ENCODE measurements around the gene PAXX. TPM values are rescaled to one million over a fixed set of nuclear protein-coding genes. Genes with fewer than 3 reads are reported as not detected.
A peak's percentile ranks its signal among the peaks of the same experiment; 100 is the strongest.

Gene PAXX
- total and polyA plus RNA-seq, 9 donors = 1.1 to 48.9 (median 37.5) TPM

DNA sequence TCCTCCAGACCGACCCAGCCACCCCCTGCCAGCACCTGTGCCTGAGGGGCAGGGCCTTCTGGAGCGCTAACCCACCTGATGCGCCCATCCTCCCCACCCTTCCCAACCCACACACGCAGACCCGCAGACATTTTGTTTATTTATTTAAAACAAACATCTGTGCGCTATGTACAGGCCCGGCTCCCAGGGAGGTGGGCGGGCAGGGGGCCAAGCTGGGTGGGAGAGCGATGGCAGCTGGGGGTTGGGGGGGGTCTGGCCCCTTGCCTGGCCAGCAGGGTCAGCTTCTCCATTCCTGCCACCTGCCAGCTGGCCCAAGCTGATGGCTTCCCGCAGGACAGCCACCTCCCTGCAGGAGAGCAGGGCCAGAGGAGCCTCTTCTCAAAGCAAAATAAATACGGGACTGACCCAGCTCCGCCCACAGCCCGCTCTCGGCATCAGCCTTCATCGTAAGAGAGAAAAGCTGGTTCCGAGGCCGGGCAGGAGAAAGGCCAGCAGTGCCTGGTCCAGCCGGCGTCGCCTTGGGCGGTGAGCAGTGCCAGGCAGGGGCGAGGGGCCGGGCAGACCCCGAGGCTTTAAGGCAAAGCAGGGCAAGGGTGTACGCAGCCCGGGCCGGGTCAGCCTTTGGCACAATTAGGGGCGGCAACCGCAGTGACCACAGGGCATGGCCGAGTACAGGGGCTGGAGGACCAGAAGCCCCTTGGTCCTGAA lies 15.0 kb downstream of the PAXX start:
- 18 to 41% (median 33%) methylated on average over 28 to 30 of the region's 30 CpGs for WGBS, 3 donors
- Histone ChIP-seq H3K36me3 (no peaks in the 10 kb centered on the region), H3K9me3 (no peaks in the 10 kb centered on the region), H3K4me3 (no peak overlapping the region), H3K27ac (no peak overlapping the region), H3K27me3 (no peaks in the 10 kb centered on the region), H3K4me1 (ENCODE audit: insufficient read depth) (peaks cover 16% of the 10 kb centered on the region)
- TF ChIP-seq EP300 (IDR thresholded peaks at IDR 0.05) = no peak
- intact Hi-C loops (cut with DNase I) = no loop called here
- DNase-seq = peak in 4 of 5 donors; percentile 42 to 83 (median 66)

DNA sequence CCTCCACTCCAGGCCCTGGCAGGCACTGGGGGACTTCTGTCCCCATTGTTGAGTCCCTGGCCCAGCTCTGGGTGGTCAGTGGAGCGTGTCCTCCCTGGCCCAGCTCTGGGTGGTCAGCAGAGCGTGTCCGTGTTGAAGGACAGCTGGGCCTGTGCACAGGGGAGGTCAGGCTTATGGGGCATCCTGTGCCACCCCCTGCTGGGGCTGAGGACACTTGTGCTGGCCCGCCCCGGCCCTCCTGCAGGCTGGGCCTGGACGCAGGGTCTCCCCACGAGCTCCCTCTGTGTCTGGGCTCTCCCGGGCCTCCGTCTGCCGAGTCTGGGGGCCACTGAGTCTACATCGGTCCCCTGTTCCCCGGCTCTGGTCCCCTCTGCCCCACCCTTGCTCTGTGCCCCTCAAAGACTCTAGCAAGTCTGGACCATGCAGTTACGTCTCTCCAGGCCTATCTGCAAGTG lies 15.6 kb downstream of the PAXX start:
- intact Hi-C loops (cut with DNase I) = no loop called here
- Histone ChIP-seq H3K9me3 (no peaks in the 10 kb centered on the region), H3K27ac (no peak overlapping the region), H3K4me3 (no peak overlapping the region), H3K27me3 (no peaks in the 10 kb centered on the region), H3K4me1 (ENCODE audit: insufficient read depth) (peaks cover 16% of the 10 kb centered on the region), H3K36me3 (no peaks in the 10 kb centered on the region)
- no peak for DNase-seq
- 88 to 98% (median 92%) methylated on average over 8 to 13 of the region's 13 CpGs for WGBS, 3 donors
- no peak for TF ChIP-seq POLR2A (IDR thresholded peaks at IDR 0.05)
- TF ChIP-seq, protein P1, sequence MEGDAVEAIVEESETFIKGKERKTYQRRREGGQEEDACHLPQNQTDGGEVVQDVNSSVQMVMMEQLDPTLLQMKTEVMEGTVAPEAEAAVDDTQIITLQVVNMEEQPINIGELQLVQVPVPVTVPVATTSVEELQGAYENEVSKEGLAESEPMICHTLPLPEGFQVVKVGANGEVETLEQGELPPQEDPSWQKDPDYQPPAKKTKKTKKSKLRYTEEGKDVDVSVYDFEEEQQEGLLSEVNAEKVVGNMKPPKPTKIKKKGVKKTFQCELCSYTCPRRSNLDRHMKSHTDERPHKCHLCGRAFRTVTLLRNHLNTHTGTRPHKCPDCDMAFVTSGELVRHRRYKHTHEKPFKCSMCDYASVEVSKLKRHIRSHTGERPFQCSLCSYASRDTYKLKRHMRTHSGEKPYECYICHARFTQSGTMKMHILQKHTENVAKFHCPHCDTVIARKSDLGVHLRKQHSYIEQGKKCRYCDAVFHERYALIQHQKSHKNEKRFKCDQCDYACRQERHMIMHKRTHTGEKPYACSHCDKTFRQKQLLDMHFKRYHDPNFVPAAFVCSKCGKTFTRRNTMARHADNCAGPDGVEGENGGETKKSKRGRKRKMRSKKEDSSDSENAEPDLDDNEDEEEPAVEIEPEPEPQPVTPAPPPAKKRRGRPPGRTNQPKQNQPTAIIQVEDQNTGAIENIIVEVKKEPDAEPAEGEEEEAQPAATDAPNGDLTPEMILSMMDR (IDR thresholded peaks at IDR 0.05) = no peak
- no peak for TF ChIP-seq EP300 (IDR thresholded peaks at IDR 0.05)

DNA sequence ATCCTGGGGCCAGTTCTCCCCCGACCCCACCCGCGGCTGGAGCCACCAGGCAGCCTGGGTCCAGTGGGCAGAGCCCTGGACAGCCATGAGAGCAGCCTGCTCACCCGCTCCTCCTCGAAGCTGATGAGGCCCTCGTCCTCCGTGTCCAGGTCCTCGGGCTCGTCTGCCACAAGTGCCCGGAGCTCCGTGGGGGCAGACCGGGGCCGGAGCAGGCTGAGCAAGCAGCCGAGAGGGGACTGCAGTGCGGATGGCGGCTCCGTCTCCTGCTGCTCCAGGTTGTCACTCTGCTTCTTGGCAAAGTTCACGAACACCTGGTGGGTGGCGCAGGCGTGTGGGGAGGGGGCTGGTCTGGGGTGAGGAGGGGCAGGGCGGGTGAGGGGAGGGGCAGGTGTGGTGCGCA lies 16.1 kb downstream of the PAXX start:
- WGBS, 3 donors = 70 to 88% (median 86%) methylated on average over 7 to 22 of the region's 22 CpGs
- TF ChIP-seq, protein P1 (IDR thresholded peaks at IDR 0.05) = no peak
- TF ChIP-seq POLR2A (IDR thresholded peaks at IDR 0.05) (no peak), EP300 (IDR thresholded peaks at IDR 0.05) (no peak)
- intact Hi-C loops (cut with DNase I) = no loop called here
- H3K4me3 ChIP-seq = no peak overlapping the region
- DNase-seq = no peak
- H3K9me3 ChIP-seq = no peaks in the 10 kb centered on the region
- no peaks in the 10 kb centered on the region for H3K27me3 ChIP-seq
- H3K4me1 ChIP-seq (ENCODE audit: insufficient read depth) = peaks cover 16% of the 10 kb centered on the region
- no peak overlapping the region for H3K27ac ChIP-seq
- no peaks in the 10 kb centered on the region for H3K36me3 ChIP-seq

DNA sequence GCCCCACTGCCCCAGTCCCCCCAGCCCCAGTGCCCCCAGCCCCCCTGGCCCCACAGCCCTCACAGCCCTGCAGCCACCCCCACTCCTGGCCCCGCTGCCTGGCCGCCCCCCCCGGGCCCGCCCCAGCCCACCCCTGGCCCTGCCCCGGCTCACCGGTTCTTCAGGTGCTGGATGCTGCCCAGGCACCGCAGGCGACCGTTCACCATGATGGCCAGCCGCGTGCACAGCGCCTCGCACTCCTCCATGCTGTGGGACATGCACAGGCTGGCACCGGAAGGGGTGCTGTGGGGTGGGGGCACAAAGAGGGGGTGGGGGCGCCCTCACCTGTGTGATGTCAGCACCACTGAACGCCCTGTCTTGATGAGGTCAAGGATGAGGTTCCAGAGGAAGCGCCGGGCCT lies 17.0 kb downstream of the PAXX start:
- H3K4me1 ChIP-seq (ENCODE audit: insufficient read depth) = peaks cover 16% of the 10 kb centered on the region
- TF ChIP-seq POLR2A (IDR thresholded peaks at IDR 0.05) (no peak), EP300 (IDR thresholded peaks at IDR 0.05) (no peak)
- TF ChIP-seq, protein P1 (IDR thresholded peaks at IDR 0.05) = no peak
- intact Hi-C loops (cut with DNase I) = no loop called here
- no peaks in the 10 kb centered on the region for H3K9me3 ChIP-seq
- DNase-seq = no peak
- WGBS, 3 donors = 89 to 97% (median 93%) methylated on average over 10 to 18 of the region's 18 CpGs
- no peak overlapping the region for H3K4me3 ChIP-seq
- H3K27ac ChIP-seq = no peak overlapping the region
- no peaks in the 10 kb centered on the region for H3K27me3 ChIP-seq
- H3K36me3 ChIP-seq = no peaks in the 10 kb centered on the region
